Head of caudate nucleus (tissue), 42 donors: ENCODE measurements around the gene CYYR1.

Source experiments
- DNase-seq, 42 donors: peaks; one replicate each; pipeline versions ENCODE4 v3.0.0 to v3.0.0-alpha.2; 2020 to 2021; ENCODE audit warnings: mixed read lengths in 7 of 42
- intact Hi-C: fragments of 100-400 bp; cut with DNase I; formaldehyde crosslinking; loops from one replicate; pipeline ENCODE4 v1.15.0; 2022

CYYR1 gene

DNA sequence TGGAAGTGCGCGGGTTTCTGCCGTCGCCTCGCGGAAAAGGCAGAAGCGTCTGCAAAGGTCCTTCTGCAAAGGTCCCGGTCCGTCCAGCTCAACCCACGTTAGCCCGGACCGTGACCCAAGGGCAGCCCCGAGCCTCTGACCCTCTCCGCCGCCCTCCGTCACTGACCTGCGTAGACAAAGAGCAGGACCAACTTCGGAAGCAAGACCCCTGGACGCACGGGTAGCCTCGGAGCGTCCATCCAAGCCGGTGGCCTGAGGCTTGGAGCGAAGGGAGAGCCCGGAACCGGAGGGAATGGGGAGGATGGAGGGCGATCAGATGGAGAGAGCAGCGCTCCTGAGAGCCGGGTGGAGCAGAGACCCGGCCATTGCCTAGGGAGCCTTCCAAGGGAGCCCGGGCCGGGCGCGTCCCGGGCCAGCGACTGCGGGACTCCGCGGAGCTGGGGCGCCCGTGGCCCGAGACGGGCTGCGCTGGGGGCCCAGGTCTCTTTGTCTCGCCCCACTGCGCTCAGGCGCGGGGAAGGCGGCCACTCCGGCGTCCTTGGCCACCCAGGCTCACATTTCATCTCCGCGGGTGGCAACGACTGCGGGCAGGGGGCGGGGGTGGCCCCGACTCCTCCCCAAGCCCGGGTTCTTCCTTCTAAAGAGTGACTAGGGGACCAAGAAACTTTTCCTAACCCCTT, at the start of gene CYYR1:
TSS of gene CYYR1 (minus strand) at position 585 of the 680 bp plus-strand sequence. CDS start at position 239, 346 bp downstream.
- intact Hi-C loops: no loop called here
- peak in 1 of 42 donors; percentile 30 for DNase-seq

DNA sequence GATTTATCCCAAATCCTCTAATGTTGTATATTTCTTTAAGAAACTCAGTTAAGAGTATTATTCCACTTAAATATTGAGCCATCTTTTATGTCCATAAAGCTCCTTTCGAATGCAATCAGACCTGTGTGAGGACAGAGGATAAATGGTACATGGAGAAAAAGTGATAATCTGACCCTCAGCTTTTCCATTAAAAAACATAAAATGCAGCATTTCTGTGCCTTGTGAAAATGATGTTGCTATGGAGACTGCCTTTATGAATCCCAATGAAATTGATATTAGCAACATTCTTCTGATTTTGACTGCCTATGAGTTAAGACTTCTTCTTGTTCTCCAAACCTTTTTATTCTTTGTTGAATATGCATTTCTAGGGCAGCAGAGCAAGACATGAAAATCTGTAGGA, 44.1 kb upstream of the CYYR1 start:
- DNase-seq: no peak
- intact Hi-C loops: no loop called here

GRCh38 chr21:26614251-26614650, 41.2 kb upstream of the CYYR1 start:
- intact Hi-C loops: no loop called here
- DNase-seq: no peak

GRCh38 chr21:26599261-26599660, 26.2 kb upstream of the CYYR1 start:
- no peak for DNase-seq
- intact Hi-C loops: no loop called here

DNA sequence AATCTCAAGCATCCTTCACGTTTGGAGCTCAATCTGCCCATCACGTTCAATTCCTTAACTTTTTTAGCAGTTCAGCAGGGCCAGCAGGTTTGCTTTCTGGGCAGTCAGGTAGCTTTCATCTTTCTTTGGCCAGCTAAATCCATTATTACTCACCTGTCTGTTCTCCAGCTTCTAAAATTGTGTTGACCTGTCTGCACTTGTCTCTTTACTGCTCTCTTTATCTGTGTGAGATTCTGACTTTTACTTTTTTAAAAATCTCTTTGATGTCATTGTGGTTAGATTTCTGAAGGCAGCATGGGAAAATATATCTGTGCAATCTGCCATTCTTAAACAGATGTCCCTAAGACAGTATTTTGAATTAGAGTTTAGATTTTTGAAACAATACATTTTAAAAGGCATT, 24.9 kb upstream of the CYYR1 start:
- intact Hi-C loops: no loop called here
- no peak for DNase-seq

GRCh38 chr21:26597031-26597430, 23.9 kb upstream of the CYYR1 start:
- intact Hi-C loops: no loop called here
- no peak for DNase-seq

- DNase-seq: no peak
- intact Hi-C loops: no loop called here
Observed at GRCh38 chr21:26595971-26596370, 22.9 kb upstream of the CYYR1 start.

DNA sequence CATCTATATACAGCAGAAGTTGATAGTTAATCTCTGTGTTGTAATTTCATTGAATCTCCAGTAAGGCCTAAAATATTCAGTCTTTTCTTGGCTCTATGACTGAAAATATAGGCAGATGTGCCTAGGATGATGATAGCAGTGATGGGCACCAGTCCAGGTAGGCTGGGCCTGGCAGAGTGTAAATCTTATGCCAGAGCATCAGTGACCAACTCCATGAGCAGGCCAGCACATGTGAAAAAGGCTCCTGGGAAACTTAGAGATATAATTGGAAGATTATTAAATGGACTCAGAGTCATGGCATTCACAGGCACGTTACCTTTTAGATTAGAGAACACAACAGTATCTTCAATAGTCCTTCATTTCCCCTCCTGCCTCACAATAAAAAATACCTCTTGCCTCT, 20.7 kb upstream of the CYYR1 start:
- no peak for DNase-seq
- intact Hi-C loops: no loop called here

DNA sequence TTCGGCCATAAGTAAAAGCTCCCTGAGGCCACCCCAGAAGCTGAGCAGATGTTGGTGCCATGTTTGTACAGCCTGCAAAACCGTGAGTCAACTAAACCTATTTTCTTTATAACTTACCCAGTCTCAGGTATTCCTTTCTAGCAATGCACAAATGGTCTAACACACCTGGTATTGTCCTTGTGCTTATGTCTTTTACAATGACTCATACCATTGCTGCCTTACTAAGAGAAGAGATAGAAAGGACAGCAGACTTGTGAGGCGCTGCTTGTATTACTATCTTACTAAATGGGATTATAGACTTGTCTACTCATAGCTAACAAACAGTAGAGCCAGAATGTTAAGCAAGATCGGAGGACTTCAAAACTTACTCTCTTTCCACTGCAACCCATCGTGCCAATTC, 18.5 kb upstream of the CYYR1 start:
- intact Hi-C loops: no loop called here
- DNase-seq: no peak

DNA sequence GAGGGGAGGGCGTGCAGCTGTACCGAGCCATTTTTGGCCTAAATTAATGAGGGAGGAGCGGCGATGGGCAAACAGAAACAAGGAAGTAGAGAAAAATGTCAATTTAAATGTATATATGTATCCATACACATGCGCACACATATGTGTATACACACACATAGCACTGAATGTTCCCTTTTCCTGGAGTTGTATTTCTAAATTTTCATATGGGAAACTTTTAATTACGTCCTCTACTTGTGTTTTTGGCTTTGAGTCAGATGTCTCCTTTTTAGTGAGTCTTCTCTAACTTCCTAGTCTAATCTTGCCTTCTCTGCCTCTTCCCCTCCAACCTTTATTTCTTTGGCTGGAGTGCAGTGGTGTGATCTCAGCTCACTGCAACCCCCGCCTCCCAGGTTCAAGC, 15.4 kb upstream of the CYYR1 start:
- no peak for DNase-seq
- intact Hi-C loops: no loop called here

DNA sequence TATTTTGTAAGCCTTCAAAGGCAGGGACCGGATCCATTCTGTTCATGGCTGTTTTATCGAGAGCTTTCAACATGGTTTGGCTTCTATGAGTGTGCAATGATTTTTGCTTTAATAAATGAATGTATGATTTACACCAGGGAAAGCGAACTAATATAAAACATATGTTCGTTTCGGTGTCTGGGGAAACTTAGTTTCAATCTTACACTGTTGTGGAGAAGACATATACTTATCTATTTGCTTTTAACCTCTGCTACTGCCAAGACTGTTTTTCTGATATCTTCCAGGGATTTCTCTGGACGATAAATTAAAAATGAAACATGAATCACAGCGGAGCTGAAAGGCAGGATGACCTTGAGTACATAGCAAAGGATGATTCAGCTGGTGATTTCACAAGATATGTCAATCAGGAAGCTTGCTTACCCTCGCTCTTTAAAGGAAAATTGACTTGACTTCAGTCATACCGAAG, 14.7 kb upstream of the CYYR1 start:
- intact Hi-C loops: no loop called here
- DNase-seq: no peak

DNA sequence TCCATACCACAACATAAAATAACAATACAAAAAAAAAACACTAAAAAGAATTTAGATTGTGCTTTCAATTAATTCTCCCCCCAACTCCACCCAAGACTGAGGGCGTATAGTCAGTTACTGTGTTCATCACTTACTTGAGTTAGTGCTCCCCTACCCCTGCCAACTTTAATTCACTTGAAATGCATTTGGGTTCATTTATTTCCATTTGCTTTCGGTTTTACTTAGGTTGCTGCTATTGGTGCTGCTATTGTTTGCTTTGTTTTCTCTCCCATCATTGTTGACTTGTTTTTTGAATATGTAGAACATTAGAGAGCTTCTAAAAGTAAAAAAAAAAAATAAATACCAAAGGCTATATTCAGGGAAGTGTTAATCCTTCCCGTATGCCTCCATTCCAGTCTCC, 10.7 kb upstream of the CYYR1 start:
- intact Hi-C loops: no loop called here
- DNase-seq: no peak

GRCh38 chr21:26581818-26582217, 8.7 kb upstream of the CYYR1 start:
- no peak for DNase-seq
- intact Hi-C loops: no loop called here

DNA sequence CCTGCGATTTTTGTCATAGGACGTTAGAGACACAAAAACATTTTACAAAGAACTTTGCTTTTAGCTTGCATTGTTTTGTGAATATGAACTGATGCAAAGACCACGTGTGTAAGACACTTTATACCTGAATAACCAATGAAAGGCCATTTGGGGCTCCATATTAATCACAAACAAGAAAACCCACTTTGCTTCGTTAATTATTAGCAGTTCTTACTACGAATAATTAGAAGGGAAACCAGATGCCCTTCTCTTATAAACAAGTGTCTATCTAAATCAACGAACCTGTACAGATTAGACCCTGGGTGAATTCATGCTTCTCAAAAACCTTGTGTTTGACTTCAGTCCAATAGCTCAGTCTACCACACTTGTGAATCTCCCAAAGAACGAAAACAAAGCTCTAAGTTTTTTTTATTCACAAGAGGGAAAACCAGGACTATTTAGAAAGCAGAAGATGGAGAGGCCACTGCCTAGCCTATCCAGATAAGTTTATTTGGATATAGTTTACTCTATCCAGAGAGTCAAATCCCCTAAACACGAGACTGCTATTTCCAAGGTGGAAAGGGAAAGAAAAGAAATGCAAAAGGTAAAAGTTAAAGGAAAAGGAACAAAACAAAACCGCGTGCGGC, 897 bp downstream of the CYYR1 start:
- DNase-seq: no peak
- intact Hi-C loops: no loop called here

- no peak for DNase-seq
- intact Hi-C loops: no loop called here
Observed at GRCh38 chr21:26570203-26570602, 2.9 kb downstream of the CYYR1 start.

GRCh38 chr21:26565546-26565945, 7.5 kb downstream of the CYYR1 start:
- no peak for DNase-seq
- intact Hi-C loops: no loop called here

DNA sequence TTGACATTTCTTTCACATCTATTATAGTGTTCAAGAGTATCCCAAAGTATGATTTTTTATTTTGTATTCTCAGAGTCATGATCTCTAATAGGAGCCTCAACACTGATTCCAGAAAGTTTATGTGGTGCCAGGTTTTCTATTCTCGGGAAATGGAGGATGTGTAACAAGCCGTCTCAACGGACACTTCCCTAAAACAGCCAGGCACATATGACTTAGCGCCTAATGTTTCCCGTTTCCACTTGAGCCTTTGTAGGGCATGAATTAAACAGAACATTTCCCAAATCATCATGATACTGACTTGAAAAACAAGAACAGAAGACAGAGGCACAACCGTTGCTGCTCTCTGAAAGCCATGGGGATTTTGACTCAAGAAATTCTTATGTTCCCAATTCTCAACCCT, 8.0 kb downstream of the CYYR1 start:
- intact Hi-C loops: no loop called here
- no peak for DNase-seq

GRCh38 chr21:26563856-26564503, 9.1 kb downstream of the CYYR1 start:
- intact Hi-C loops: no loop called here
- DNase-seq: no peak

- intact Hi-C loops: no loop called here
- no peak for DNase-seq
Observed at GRCh38 chr21:26560612-26561011, 12.5 kb downstream of the CYYR1 start.

- no peak for DNase-seq
- intact Hi-C loops: no loop called here
Observed at GRCh38 chr21:26559099-26559498, 14.0 kb downstream of the CYYR1 start.

DNA sequence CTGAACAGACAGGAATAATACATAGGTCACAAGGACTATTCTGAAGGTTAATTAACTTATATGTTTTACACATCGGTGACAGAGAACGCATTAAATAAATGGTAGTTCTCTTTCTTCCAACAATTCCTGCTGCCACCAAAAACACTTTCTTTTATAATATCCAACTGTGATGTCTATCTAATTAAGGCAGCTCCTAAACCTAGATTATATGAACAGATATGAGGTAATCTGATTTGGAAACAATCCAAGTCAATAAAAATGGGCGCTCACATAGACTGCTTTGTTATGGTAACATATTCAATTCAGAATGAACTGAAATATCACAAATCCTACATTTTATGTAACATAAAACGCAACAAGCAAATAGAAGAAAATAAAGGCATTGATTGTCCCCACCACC, 16.0 kb downstream of the CYYR1 start:
- intact Hi-C loops: no loop called here
- DNase-seq: no peak
